T-helper 17 cell (primary cell): Measurements from ENCODE around the gene CRK. TPM values are rescaled to one million over a fixed set of nuclear protein-coding genes. Genes with fewer than 3 reads are reported as not detected.
"Not testable (repeated sequence)": the region's sequence is repeated elsewhere in the genome, so short reads cannot be mapped to it uniquely, and the experiment has no call there.

Source experiments
- ATAC-seq: fragments of 150-1000 bp; cut with Tn5 transposase; 2 replicates; pipeline ENCODE4 v1.10.0; 2021; ENCODE audit warnings: mild to moderate bottlenecking, moderate library complexity
- DNase-seq, 3 donors: peaks; one replicate each; pipeline versions ENCODE4 v3.0.0 to v3.0.0-alpha.2; 2020 to 2021
- H3K9me3 ChIP-seq: one replicate; pipeline ENCODE4 v1.7.0; 2013; ENCODE audit warnings: low read length, mild to moderate bottlenecking; ENCODE audit not compliant: control insufficient read depth, poor library complexity, severe bottlenecking
- H3K27ac Mint-ChIP-seq: one replicate; pipeline ENCODE4 v1.8.0; 2022; ENCODE audit warnings: mild to moderate bottlenecking, moderate library complexity, mixed read lengths
- H3K27me3 Mint-ChIP-seq: one replicate; pipeline ENCODE4 v1.8.0; 2022; ENCODE audit warnings: mixed read lengths
- H3K36me3 Mint-ChIP-seq: one replicate; pipeline ENCODE4 v1.8.0; 2022; ENCODE audit warnings: low read depth, mixed read lengths
- H3K4me1 Mint-ChIP-seq: one replicate; pipeline ENCODE4 v1.8.0; 2022; ENCODE audit warnings: mild to moderate bottlenecking, mixed read lengths
- H3K4me3 Mint-ChIP-seq: one replicate; pipeline ENCODE4 v1.8.0; 2022; ENCODE audit warnings: mild to moderate bottlenecking, moderate library complexity, mixed read lengths
- total RNA-seq, 4 donors: library from RNA in 2 of 4; stranded (reverse) in 2 of 4; gene quantifications; one replicate each; pipeline ENCODE4 v1.2.3 and lab custom pipeline; 2022 to 2026

The CRK gene
- total RNA-seq, 2 donors from 2014 or later, result 14.8 to 17.4 TPM

DNA sequence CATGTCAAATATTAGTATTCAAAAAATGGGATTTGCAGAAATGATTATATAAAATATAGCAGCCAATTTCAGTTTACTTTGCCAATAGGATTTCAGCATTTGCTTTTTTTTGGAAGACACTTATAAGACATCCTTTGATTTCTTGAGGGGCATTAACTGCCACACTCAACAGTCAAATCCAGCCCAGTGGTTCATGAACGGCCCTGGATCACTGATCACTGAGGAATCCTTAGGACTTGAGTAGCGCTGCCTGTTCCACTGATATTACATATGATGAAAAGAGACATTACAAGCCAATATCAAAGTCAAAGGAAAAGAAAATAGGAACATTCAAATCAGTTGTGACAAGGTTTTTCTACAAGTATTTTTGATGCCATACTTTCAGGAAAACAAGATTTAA is 35.1 kb downstream of the CRK start:
- no peak overlapping the region for H3K4me3 Mint-ChIP-seq
- peaks cover 12% of the 10 kb centered on the region for H3K4me1 Mint-ChIP-seq
- ATAC-seq (no peak), DNase-seq (no peak)
- H3K36me3 Mint-ChIP-seq, result no peaks in the 10 kb centered on the region
- no peaks in the 10 kb centered on the region for H3K27me3 Mint-ChIP-seq
- H3K27ac Mint-ChIP-seq, result no peak overlapping the region
- H3K9me3 ChIP-seq, result no peaks in the 10 kb centered on the region

DNA sequence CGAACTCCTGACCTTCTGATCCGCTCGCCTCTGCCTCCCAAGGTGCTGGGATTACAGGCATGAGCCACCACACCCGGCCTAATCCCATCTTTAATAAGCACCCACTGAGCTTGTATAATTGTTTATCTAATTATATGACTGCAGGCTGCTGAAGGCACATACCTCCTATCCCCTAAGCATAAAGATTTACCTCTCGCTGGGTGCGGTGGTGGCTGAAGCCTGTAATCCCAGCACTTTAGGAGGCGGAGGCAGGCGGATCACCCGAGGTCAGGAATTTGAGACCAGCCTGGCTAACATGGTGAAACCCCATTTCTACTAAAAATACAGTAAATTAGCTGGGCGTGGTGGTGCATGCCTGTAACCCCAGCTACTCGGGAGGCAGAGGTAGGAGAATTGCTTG is 35.9 kb downstream of the CRK start:
- DNase-seq (no peak), ATAC-seq (no peak)
- Mint-ChIP-seq H3K27me3 (no peaks in the 10 kb centered on the region), H3K36me3 (no peaks in the 10 kb centered on the region), H3K4me3 (no peak overlapping the region), H3K4me1 (peaks cover 5% of the 10 kb centered on the region), H3K27ac (no peak overlapping the region)
- no peaks in the 10 kb centered on the region for H3K9me3 ChIP-seq

DNA sequence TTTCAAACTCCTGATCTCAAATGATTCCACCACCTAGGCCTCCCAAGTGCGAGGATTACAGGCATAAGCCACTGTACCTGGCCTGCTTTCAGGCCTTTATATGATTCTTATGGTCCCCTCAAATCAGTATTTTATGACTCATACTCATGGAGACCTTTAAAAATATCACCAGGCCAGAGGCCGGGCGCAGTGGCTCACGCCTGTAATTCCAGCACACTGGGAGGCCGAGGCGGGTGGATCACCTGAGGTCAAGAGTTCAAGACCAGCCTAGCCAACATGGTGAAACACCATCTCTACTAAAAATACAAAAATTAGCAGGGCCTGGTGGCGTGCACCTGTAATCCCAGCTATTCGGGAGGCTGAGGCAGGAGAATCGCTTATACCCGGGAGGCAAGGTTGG is 37.6 kb downstream of the CRK start:
- H3K4me1 Mint-ChIP-seq, result not testable (repeated sequence)

DNA sequence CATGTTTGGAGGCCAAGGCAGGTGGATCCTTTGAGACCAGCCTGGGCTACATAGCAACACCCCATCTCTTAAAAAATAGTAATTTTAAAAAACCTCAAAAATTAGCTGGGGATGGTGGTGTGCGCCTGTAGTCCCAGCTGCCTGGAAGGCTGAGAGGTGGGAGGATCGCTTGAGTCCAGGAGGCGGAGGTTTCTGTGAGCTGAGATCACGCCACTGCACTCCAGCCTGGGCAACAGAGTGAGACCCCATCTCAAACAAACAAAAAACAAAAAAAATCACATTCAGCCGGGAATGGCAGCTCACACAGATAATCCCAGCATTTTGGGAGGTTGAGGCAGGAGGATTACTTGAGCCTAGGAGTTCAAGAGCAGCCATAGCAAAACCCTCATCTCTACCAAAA is 39.6 kb downstream of the CRK start:
- Mint-ChIP-seq H3K4me3 (no peak overlapping the region), H3K36me3 (peaks cover 3% of the 10 kb centered on the region), H3K27me3 (no peaks in the 10 kb centered on the region), H3K27ac (no peak overlapping the region), H3K4me1 (peaks cover 3% of the 10 kb centered on the region)
- ATAC-seq (no peak), DNase-seq (no peak)
- no peaks in the 10 kb centered on the region for H3K9me3 ChIP-seq

More for the DNA sequence above, 37.6 kb downstream of the CRK start:
- not testable (repeated sequence) for H3K9me3 ChIP-seq, H3K27ac Mint-ChIP-seq, ATAC-seq, H3K27me3 Mint-ChIP-seq, H3K36me3 Mint-ChIP-seq, DNase-seq, H3K4me3 Mint-ChIP-seq

DNA sequence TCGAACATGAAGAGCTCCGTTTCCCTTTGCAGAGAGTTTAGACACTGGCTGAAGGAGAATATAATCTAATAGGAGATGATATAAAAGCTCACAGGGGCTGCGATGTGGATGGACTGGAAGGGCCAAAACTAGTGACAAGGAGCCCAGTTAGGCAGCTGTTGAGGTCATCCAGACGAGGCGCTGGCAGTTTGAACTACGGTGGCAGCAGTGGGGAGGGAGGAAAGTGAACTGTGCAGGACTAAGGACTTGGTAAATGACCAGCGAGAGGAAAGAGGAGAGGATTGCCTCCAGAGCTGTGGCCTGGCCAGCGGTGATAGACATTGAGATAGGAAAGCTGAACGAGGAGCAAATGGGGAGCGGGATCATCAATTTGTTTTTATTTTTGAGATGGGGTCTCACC is 41.4 kb downstream of the CRK start:
- peak overlapping the region; percentile 34 for H3K27ac Mint-ChIP-seq
- no peaks in the 10 kb centered on the region for H3K9me3 ChIP-seq
- H3K27me3 Mint-ChIP-seq, result no peaks in the 10 kb centered on the region
- ATAC-seq (no peak), DNase-seq (no peak)
- H3K4me3 Mint-ChIP-seq, result no peak overlapping the region
- H3K36me3 Mint-ChIP-seq, result peaks cover 3% of the 10 kb centered on the region
- peaks cover 3% of the 10 kb centered on the region for H3K4me1 Mint-ChIP-seq

DNA sequence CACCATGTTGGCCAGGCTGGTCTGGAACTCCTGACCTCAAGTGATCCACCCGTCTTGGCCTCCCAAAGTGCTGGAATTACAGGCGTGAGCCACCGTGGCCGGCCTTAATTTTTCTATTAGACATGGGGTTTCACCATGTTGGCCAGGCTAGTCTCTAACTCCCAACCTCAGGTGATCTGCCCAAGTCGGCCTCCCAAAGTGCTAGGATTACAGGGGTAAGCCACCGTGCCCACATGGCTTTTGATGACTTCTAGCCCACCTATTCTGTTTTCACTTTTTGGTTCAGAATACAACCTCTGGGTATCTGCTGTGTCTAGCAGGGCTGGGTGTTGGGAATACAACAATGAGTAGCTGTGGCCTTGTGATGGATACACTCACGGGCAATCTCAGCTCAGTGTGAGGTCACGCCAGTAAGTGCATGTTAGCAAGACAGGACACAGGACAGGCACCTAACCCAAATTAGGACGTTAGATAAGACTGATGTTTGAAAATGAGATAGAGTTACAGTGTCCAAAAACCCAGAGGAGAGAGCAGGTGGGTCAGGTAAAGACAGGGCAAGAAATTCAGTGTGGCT is 41.9 kb downstream of the CRK start:
- no peak for DNase-seq
- Mint-ChIP-seq H3K4me1 (peaks cover 3% of the 10 kb centered on the region), H3K27me3 (no peaks in the 10 kb centered on the region), H3K4me3 (no peak overlapping the region), H3K36me3 (peaks cover 3% of the 10 kb centered on the region), H3K27ac (peak overlapping the region; percentile 34)
- H3K9me3 ChIP-seq, result no peaks in the 10 kb centered on the region
- ATAC-seq, result no peak

DNA sequence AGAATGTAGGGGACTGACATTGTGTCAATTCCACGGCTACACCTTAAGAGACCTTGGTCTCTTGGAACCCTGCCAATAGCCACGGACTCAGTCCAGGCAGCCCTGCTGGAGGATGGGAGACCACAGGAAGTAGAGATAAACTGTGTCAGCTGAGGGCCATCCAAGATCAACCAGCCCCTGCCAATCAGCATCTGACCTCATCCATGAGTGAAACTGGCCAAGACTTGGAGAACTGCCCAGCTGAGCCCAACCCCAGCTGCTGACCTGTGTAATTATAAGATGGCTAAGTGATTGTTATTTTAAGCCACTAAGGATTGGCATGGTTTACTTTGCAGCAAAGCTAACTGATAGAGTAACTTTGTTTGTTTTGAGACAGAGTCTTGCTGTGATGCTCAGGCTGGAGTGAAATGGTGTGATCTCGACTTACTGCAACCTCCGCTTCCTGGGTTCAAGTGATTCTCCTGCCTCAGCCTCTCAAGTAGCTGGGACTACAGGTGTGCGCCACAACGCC is 42.7 kb downstream of the CRK start:
- H3K4me1 Mint-ChIP-seq, result peaks cover 3% of the 10 kb centered on the region
- no peaks in the 10 kb centered on the region for H3K27me3 Mint-ChIP-seq
- DNase-seq, result no peak
- no peak for ATAC-seq
- no peak overlapping the region for H3K27ac Mint-ChIP-seq
- no peaks in the 10 kb centered on the region for H3K9me3 ChIP-seq
- peaks cover 3% of the 10 kb centered on the region for H3K36me3 Mint-ChIP-seq
- no peak overlapping the region for H3K4me3 Mint-ChIP-seq

DNA sequence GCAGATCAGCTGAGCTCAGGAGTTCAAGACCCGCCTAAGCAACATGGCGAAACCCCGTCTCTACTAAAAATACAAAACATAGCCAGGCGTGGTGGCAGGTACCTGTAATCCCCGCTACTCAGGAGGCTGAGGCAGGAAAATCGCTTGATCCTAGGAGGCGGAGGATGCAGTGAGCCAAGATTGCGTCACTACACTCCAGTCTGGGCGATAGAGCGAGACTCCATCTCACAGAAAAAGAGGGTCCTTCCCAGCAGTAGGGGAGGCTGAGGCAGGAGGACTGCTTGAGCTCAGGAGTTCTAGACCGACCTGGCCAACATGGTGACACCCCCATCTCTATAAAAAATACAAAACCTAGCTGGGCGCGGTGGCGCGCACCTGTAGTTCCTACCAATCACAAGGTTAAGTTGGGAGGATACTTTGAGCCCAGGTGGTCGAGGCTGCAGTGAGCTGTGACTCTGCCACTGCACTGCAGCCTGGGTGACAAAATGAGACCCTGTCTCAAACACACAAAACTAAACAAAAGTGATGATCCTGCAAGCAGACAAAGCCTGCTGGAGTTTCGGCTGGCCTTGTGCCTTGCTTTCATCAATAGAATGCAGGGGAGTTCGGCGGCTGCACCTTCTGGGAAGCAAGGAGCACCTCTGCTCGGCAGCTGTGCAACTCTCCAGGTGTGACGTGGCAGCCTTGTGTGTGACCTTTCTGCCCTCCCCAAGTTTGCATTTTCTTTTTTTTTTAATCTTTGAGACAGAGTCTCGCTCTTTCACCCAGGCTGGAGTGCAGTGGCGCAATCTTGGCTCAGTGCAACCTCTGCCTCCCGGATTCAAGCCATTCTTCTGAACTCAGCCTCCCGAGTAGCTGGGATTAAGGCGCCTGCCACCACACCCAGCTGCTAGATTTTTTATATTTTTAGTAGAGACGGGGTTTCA is 43.6 kb downstream of the CRK start:
- H3K9me3 ChIP-seq, result no peaks in the 10 kb centered on the region
- Mint-ChIP-seq H3K27ac (no peak overlapping the region), H3K4me1 (peaks cover 3% of the 10 kb centered on the region), H3K36me3 (peaks cover 3% of the 10 kb centered on the region), H3K27me3 (no peaks in the 10 kb centered on the region), H3K4me3 (no peak overlapping the region)
- no peak for DNase-seq
- no peak for ATAC-seq

DNA sequence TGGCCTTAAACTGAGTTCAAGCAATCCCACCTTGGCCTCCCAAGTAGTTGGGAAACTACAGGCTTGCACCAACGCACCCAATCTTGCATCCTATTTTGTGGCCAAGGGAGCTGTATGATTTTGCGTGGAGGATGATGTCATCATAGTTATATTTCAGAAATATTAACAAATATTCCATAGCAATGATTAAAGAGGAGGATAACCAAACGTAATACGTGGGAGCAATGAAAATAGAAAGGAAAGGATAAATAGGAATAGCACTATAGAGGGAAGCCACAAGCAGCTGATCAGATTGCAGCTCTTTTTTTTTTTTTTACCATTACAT is 53.8 kb downstream of the CRK start:
- Mint-ChIP-seq H3K4me3 (no peak overlapping the region), H3K36me3 (peaks cover 7% of the 10 kb centered on the region), H3K27me3 (no peaks in the 10 kb centered on the region), H3K27ac (no peak overlapping the region), H3K4me1 (peaks cover 15% of the 10 kb centered on the region)
- ATAC-seq (no peak), DNase-seq (no peak)
- H3K9me3 ChIP-seq, result peaks cover 2% of the 10 kb centered on the region

DNA sequence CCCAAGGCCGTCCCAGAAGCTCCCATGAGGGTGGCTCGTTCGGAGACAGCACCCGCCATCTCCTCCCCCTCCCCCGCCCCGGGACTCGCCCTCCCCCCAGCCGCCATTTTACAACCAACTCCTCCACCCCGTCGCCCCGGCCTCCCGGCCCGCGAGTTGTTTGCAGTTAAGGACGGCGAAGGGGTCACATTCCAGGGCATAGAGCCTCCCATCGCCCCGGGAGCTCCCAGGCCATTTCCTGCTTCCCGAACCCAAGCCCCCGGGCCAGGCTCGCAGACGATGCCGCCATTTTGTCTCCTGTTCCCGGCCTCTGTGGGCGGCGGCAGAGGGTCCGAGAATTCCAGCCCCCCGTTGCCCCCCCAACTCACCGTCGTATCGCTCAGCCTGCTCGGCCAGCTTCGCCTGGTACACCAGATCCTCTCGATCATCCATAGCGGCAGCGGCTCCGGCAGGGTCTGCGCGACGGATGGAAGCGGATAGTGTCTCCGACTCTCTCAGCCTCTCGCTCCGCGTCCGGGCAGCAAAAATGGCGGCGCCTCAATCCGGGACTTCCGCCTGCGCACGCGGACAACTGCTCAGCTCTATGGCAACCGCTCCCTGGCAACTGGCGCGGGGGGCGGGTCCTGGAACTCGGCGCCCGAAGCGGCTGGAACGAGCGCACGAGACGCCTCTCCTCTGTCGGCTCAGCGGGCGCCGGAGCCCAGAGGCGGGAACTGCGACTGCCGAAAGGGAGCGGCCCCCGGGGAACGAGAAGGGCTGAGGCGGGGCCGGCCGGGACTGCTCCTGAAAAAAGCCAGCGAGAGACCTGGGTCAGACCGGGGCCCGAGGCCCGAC is 56.1 kb downstream of the CRK start, which contains the start of gene YWHAE:
YWHAE (minus strand) TSS at position 544 of the 834 bp plus-strand sequence; CDS start at position 432, 112 bp downstream.
- ATAC-seq (peak; percentile 88), DNase-seq (peak; percentile 93 to 94 (median 94))
- peak within 1 kb of the TSS; percentile 100 for H3K4me3 Mint-ChIP-seq
- H3K27me3 Mint-ChIP-seq, result no peaks in the 10 kb centered on the region
- peaks cover 20% of the 10 kb centered on the region for H3K4me1 Mint-ChIP-seq
- peak within 1 kb of the TSS; percentile 98 for H3K27ac Mint-ChIP-seq
- peaks cover 9% of the 10 kb centered on the region for H3K36me3 Mint-ChIP-seq
- H3K9me3 ChIP-seq, result peaks cover 2% of the 10 kb centered on the region

DNA sequence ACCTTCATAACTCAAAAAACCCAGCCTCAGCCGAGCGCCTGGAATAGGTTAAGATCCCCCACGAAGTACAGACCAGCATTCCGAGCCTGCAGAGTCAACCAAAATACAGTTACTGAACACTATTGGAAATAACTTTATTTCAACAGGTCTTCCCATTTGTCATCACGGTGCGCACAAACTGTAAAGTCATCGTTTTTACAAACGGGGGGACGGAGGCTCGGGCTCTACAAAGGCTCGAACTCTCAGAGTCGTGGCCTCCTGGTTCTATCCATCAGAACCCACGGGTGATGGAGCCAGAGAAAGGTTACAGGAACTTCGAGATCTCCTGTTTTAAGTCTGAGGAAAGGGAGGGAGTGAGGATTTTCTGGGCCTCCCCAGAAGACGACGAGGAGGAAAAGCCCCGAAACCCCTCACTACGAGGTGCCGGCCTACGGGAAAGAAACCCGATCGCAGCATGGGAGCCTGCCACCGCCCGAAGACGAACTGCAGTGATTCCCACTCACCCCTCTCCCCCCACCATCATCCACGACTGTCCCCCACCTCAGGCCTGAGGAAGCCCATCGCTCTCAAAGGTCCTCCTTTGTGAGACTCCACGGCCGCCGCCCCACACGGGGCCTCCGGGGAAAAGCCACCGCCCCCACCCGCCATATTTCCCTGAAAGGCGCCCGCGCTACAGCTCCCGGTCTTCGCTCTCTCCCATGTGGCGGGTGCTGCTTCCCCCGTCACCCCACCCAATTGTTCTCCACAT is 56.9 kb downstream of the CRK start:
- H3K27ac Mint-ChIP-seq, result peak overlapping the region; percentile 98
- peaks cover 22% of the 10 kb centered on the region for H3K4me1 Mint-ChIP-seq
- DNase-seq (peak in 1 of 3 donors; percentile 44), ATAC-seq (peak; percentile 34)
- peak overlapping the region; percentile 100 for H3K4me3 Mint-ChIP-seq
- H3K27me3 Mint-ChIP-seq, result no peaks in the 10 kb centered on the region
- H3K9me3 ChIP-seq, result peaks cover 2% of the 10 kb centered on the region
- peaks cover 9% of the 10 kb centered on the region for H3K36me3 Mint-ChIP-seq

DNA sequence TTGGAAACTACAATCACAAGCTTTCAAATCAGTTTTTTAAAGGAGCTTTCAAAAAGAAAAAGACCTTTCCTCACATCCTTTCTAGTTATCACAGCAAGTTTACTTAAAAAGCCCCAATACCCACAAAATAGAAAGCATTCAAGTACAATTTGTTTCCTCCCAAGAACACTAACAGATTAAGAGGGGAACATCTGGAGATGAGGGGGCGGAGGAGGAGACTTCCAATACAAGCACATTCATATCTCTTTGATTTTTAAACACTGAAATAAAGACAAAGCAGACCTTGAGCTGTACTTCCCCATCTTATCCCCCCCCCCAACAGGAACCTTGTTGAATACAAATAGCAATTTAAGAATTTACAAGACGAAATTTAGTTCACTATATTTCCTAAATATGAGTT is 58.0 kb downstream of the CRK start:
- peaks cover 9% of the 10 kb centered on the region for H3K36me3 Mint-ChIP-seq
- DNase-seq (no peak), ATAC-seq (no peak)
- peaks cover 28% of the 10 kb centered on the region for H3K4me1 Mint-ChIP-seq
- peak overlapping the region; percentile 100 for H3K4me3 Mint-ChIP-seq
- H3K27me3 Mint-ChIP-seq, result no peaks in the 10 kb centered on the region
- peak overlapping the region; percentile 98 for H3K27ac Mint-ChIP-seq
- H3K9me3 ChIP-seq, result peaks cover 2% of the 10 kb centered on the region
